22Rv1 (cell line): ENCODE results near the gene NECAB3.

Source experiments
- CTCF ChIP-seq: fragments of 450-650 bp; IDR thresholded peaks from 2 replicates; pipeline ENCODE4 v1.5.1; 2017; ENCODE audit warnings: mild to moderate bottlenecking
- ZFX ChIP-seq: fragments of 450-650 bp; IDR thresholded peaks from 2 replicates; pipeline ENCODE4 v1.6.1; 2017; ENCODE audit warnings: antibody characterized with exemption, borderline replicate concordance

- no peak for TF ChIP-seq CTCF
- no peak for TF ChIP-seq ZFX
Measured at GRCh38 chr20:33663161-33664084, 10.8 kb downstream of the NECAB3 start.
